Myocyte (in vitro differentiated cells): ENCODE data around the gene THSD7A. TPM values are rescaled to one million over a fixed set of nuclear protein-coding genes. Genes with fewer than 3 reads are reported as not detected.

Source experiments
- DNase-seq: peaks from one replicate; pipeline ENCODE4 v3.0.0-alpha.2; 2012; ENCODE audit warnings: low read depth
- total RNA-seq: library from RNA; depleted of rRNA; stranded (reverse); fragments of >200 nt; gene quantifications from 2 replicates; pipeline ENCODE4 v1.2.3, GENCODE V29; 2014

Gene THSD7A
- total RNA-seq, 1 donor from 2014 or later: not detected

DNA sequence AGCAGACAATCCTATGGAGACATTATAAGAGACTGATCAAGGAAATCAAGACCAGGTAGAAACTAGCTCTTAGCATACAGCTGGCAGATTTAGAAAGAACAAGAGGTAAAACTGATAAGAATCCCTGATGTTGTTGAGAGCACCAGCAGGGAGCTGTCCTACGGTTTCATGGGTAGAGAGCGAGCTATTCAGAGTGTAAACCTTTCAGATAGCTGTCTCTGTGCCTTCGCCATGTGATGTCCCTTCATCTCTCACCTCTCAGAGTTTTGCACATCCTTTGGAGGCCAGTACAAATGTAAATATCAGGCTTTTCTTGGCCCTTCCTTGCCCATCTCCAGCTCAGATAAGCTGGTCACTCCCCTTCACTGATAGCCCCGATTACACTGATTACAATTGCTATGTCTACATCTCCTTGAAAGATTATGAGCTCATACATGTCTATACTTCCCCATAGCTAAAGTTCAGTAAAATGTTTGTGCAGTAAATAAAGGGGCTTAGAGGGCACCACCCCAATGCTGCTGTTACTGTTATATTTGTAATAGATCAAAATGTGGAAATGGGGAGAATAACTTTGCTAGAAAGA lies 21.9 kb downstream of the THSD7A start:
- no peak for DNase-seq

DNA sequence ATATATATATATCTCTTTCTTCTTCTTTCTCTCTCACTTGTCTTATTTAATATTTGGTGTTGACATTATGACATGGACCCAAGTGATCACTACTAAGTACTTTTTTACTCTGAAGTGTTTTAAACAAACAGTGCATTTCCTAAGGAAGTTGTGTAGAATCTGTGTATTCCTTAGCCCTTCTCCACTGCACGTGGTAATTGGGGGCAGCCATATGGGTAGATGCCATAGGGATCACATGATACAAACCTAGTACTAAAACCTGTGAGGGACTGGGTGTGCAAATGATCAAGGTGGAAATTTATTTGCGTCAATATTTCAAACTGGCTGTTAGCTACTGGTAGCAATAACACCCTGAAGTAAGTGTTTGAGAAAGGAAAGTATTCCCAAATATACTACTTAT lies 25.0 kb downstream of the THSD7A start:
- no peak for DNase-seq

DNA sequence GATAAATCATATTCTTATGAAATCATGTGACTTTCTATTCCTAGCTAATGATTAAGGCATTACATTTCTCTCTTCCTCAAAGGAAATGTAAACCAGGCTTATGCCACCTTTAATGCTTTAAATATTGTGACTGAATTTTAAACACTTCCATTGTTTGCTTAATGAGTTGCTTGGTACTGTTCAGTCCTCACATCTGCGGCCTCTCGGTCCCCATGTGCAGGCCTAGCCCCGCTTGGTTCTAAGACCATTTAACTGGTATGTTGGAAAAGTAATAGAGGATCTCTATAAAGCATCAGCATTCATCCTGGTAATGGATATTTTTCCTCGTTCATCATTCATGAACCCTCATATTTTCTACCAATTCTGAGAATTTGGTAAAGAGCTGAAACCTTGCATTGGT lies 27.4 kb downstream of the THSD7A start:
- DNase-seq: no peak

DNA sequence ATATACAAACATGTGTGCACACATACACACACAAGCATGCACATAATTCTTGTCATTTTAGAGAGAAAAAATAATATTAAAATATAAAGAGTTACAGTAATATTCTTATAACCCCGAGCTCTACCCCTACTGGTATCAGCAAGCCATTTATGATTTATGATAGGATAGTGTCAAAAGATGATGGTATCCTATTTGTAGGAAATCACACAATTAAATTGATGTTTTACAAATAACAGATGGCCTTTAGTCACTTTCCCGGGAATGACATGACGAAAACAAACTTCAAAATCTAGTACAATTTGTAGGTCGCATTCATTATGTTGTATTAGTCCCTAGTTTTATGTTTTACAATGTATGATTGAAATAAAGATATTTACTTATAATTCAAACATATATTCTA lies 36.8 kb downstream of the THSD7A start:
- no peak for DNase-seq

DNA sequence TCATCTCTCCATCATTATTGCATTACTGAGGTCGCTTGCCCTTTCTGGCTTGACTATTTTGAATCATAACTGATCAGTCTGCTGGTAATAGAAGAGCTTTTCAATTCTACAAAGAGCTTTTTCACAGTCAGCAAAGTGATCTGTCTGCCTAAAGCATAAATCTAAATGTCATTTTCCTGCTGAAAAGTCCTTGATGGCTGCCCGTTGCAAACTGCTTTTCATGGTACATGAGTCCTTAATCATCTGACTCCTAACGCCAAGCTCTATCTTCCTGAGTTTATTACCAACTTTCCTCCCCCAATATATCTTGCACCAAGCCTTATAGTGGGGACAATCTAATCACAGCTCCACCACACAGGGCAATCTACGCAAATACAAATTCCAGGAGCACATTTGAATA lies 39.8 kb downstream of the THSD7A start:
- DNase-seq: no peak

DNA sequence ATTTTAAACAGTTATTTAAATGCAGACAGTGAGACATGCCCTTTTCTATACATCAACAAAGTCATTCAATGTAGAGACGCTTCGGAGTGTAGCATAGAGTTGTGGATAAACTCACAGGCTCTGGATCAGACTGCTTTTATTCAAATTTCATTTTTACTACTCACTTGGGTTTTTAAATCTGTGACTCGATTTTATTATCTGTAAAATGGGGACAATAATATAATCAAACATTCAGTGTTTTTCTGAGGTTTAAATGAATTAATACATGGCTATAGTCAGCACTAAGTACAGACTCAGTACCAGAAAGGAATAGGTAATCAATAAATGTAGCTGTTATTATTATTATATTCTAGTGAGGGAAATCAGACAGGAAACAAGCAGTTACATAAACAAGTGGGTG lies 43.4 kb downstream of the THSD7A start:
- no peak for DNase-seq

DNA sequence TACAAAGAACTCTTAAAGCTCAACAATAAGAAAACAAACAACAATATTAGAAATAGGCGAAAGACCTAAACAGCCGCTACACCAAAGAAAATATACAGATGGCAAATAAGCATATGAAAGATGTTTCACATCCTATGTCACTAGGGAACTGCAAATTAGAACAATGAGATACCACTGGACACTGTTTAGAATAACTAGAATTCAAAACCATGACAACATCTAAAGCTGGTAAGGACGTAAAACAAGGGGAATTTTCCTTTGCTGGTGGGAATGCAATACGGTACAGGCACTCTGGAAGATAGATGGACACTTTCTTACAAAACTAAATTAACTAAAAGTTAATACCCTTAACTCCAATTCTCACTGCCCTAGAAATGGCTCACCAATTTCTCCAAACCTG lies 44.5 kb downstream of the THSD7A start:
- DNase-seq: no peak

DNA sequence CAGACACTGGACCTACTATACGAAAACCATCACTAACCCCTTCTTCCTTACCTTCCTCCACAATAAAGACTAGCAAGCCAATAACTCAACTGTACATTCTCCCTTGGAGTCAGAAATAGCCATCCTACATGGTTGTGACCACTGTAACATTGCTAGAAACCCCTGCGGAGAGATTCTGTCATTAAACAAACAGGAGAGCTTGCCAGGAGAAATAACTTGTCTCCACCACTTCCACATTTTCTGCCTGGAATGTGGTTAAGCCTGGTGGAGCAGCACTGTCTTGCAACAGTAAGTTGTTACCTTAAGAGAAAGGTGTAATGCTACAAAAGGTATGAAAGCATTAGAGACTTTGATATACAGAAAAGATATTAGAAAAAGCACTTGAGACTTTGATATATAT lies 45.8 kb downstream of the THSD7A start:
- DNase-seq: no peak

DNA sequence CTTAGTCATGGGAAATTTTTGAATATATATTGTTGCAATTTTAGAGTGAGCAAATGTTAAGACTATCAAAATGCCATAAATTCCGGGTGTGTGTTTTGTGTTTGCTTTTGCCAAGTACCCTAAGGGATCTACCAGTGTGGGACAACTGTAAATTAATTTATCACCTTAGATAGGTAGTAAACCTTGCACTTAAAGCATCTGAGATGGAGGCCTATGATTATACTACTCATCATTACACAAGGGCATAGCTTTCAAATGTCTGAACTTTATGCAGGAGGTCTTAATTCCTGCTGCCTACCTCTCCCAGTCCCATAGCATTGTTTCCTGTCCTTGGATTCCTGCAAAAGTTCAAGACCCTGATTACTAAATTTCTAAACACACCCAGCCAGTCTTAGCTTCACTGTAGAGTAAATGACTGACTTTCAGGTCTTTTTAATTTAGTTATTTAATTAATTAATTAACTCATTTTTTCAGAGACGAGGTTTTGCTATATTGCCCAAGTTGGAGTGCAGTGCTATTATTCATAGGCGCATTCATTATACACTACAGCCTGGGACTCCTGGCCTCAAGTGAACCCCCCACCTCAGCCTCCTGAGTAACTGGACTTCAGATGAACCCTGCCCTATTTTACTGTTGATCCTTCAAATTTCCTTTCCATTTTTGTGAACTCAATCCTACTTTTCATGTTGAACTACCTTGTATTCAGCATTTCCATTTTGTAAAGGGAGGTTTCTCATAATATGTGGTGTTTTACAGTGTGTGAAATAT lies 47.0 kb downstream of the THSD7A start:
- no peak for DNase-seq

DNA sequence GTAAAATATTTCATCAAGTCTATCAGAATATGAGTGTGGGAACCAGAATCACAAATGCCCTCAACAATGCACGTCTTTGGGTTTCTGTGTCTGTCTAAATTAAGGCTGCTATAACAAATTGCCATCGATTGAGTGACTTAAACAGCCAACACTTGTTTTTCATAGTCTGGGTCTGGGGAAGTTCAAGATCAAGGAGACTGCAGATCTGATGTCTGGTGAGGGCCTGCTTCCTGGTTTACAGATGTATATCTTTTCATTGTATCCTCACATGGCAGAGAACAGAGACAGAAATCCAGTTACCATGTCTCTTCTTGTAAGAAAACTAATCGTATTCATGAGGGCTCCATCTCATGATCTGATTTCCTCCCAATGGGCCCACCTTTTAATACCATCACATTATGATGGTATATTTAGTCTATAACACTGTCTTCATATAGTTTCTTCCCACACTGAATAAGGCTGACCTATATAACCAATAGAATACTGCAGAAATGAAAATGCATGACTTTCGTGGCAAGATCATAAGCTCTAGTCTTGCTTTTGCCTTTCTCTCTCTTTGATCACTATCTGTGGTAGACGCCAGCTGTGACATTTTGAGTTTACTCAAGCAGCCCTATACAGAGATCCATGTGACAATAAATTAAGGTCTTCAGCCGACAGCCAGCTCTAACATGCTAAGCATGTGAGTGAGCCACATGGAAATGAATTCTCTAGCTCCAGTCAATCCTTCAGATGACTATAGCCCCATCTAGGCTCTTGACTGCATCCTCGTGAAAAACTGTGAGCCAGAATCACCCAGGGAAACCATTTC lies 51.9 kb downstream of the THSD7A start:
- no peak for DNase-seq

DNA sequence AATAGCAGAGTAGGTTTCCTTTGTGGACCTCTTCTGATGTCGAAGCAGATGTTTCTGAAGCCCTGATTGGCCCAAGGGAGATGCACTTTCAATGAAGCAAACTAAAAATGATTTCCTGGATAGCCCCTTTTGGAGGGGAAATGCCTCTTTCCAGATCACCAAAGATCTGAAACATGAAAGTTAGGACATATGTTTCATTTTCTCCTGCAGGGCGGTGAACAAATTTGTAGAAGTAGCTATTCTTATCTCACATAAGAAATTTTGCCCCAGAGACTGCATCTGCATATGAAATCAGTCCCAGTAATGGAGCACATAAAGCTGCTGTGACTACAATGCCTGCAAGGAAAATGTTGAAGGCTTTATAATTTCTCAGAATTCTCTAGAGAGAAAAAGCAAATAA lies 56.0 kb downstream of the THSD7A start:
- DNase-seq: no peak

DNA sequence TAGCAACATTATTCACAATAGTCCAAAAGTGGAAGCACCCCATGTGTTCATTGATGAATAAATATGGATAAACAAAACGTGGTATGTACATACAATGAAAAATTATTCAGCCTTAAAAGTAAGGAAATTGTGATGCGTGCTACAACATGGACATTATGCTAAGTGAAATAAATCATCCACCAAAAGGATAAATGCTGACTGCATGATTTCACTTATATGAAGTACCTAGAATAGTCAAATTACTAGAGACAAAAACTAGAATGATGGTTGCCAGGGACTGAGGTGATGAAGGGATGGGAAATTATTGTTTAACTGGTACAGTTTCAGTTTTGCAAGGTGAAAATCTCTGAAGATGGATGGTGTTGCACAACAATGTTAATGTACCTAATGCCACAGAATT lies 56.6 kb downstream of the THSD7A start:
- no peak for DNase-seq

DNA sequence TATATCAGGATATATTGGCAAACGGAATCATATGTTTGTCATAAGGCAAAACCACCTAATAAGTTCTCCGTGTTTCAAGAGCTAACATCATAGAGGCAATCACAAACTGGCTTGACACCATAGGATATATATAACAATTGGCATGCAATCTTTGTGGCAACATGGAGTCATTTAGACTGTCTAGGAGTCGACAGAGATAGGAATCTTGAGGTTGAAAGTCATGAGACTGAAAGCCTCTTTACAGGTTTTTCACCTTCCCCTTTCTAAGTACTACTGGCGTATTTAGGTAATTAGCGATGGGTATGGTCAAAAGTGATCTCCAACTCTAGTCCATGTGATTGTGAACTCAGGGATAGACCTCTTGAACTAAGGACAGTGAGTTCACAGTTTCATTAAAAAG lies 63.7 kb downstream of the THSD7A start:
- DNase-seq: no peak

DNA sequence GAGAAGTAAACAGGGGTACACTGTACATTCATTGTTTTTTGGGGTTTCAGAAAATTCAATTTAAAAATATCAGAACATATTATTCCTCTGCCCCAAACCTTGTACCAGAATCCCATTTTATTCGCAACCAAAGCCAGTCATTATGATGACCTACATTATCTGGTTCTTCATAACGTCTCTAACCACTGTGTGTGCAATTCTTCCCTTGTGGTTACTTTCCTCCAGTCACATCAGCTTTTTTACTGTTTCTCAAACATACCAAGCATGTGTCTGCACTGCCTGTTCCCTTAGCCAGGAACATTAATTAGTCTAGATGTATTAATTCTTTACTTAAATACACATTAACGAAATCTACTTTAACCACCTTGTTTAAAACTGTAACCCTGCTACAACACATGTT lies 64.8 kb downstream of the THSD7A start:
- DNase-seq: no peak

DNA sequence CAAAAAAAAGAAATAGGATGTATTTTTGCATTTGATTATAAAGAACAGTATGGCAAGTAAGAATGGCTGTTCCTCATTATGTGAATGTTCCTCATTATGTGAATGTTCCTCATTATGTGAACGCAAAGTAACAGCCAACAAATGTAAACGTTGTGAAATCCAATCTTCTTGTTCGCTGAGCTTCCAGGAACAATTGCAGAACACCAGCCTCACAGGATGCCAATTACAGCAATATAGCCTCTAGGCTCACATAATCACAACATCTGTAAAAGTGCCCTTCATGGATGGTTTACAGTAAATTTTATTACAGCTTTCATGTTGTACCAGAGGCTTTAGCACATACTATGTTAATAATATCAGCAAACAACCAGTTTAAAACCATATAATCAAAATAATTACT lies 71.6 kb downstream of the THSD7A start:
- DNase-seq: no peak

DNA sequence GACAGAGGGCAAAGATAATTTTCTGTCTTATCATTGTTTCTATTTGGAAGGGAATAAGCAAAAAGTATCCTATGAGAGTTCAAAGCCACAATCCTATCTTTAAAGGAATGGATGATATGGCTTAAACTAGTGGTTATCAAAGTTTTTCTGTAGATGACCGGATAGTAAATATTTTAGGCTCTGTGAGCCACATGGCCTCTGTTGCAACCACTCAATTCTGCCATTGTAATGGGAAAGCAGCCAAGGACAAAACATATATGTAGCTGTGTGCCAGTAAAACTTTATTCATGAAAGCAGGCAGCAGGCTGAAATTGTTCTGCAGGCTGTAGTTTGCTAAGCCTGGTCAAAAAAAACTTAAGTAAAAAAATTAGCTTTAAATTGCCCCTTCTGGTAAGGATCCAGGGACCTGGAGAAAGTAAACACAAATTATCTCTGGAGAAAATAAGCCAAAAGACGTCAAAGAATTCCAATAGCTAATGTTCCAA lies 73.3 kb downstream of the THSD7A start:
- DNase-seq: no peak

DNA sequence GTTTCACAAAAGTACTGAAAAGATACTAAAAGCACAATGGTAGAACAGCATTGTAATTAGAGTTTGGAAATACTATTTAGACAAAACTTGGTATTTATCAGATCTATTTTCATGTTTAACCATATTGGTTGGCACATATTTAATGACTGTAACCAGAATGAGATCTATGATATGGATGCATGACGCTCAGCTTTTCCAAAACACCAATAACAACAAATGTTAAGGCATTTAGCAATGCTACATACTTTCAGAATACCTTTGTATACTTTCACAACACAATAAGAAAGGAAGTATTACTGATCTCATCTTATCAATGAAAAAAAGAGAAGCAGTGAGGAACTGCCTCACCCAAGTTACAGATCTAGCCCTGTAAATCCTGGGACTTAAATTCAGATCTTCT lies 74.8 kb downstream of the THSD7A start:
- DNase-seq: no peak

DNA sequence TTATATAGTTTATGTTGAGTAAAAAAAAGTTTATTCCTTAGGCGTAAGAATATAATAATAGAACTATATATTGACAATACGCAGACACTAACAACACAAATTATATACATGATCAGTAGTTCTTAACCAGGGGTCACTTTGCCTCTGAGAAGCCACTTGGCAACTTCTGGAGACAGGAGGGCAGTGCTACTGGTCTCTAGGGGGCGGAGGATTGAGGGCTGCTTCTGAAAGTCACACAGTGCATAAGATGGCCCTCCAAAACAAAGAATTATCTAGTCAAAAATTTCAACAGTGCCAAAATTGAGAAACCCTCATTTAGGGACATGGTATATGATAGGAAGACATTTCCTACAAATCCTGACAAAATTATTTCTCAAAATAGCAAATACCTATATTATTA lies 77.1 kb downstream of the THSD7A start:
- no peak for DNase-seq

DNA sequence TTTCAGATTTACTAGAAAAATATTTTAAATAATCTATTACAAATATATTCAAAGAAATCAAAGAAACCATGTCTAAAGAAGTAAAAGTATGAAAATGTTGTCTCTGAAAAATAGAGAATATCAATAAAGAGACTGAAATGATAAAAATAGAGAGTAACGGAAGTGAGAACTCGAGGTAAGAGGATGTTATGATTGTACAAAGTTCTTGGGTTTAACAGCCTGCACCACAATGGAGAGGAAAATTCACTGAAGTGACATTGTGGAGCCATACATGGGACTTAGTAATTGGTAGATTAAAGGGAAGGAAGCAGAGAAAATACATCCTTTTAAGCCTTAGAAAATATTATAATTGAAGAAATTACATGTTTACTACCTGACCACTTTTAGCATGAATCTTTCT lies 77.9 kb downstream of the THSD7A start:
- DNase-seq: no peak

DNA sequence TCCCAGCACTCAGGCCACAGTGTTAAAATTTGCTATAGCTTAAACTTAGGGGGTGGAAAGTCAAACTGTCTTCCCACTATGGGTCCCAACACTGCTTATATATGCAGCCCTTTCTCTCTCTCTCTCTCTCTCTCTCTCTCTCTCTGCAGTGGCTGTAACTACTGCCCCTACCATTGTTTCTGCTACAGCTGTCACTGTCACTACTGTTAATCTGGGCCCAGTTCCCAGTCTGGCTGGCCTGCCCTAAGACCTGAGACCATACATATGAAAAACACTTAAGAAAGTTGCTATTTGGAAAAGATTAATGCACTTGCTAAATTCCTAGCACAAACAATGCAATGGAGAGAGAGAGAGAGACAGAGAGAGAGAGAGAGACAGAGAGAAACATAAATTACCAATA lies 78.6 kb downstream of the THSD7A start:
- peak; percentile 11 for DNase-seq

DNA sequence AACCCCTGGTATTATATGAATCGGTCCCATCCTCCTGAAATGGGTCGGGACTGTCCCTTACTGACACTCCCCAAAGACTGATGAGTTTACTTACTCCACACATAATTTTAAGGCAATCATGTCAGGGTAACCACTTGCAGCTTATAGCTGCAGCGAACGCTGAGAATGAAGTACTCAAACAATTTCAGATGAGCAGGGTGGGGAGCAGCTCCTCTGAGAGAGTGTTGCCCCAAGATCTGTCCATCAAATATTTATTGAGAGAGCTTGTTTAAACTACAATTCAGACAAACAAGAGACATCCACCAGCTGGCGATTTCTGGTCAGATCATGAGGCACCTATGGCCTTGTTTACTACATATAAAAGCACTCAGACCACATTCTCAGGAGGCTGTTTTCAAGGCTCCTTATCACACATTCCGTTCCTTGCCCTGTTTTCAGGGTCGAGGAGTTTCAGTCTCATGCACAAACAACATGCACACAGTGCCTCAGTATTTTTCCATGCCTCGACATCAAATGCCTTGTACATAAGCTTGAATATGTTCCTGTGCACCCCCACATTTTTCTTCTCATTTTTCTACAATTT lies 80.1 kb downstream of the THSD7A start:
- DNase-seq: no peak

DNA sequence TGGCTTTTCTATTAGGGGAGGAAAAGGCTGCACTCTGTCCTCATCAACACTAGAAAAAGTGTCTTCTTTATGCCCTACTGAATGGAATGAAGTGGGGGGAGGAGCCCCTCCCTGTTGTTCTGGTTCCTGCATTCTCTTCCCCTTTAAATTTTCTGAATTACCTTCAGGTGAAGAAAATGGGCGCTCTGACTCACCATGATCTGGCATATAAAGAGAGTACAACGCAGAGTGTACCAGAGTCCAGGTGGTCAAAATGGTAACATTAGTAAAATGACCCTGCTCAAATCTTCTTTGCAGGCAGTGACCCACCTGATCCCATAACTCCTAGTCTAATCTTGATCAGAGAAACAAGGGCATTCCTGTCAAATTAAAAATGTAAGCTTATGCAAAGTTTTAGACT lies 80.7 kb downstream of the THSD7A start:
- DNase-seq: no peak
